H1 (cell line): ENCODE measurements around the gene RRP9. TPM values are rescaled to one million over a fixed set of nuclear protein-coding genes. Genes with fewer than 3 reads are reported as not detected.

Source experiments
- CTCF ChIA-PET: fragments of 300-600 bp; sonication (Branson Sonifier 250); formaldehyde crosslinking; loops from one replicate; lab custom pipeline; 2021; ENCODE audit not compliant: partially characterized antibody; lab: Charles Lee
- POLR2A ChIA-PET: fragments of 300-600 bp; sonication (Branson Sonifier 250); formaldehyde crosslinking; loops from one replicate; lab custom pipeline; 2021; ENCODE audit warnings: inconsistent platforms; ENCODE audit not compliant: partially characterized antibody; lab: Charles Lee
- DNase-seq, 2 experiments: peaks; one replicate each; pipeline versions ENCODE4 v3.0.0 to v3.0.0-alpha.2; 2010 to 2022; ENCODE audit warnings: low spot score in 2 of 2, low read depth in 1 of 2, mixed read lengths in 1 of 2
- FAIRE-seq: peaks from 2 replicates; lab custom pipeline; 2011; peaks lifted over from hg19 to GRCh38; lab: Jason Lieb, UNC
- H2AFZ ChIP-seq: 2 replicates; pipeline ENCODE4 v1.8.1; 2012; ENCODE audit warnings: low read length, inconsistent platforms
- H2AK5ac ChIP-seq: 2 replicates; pipeline ENCODE4 v1.6.1; 2013; ENCODE audit warnings: low read depth, low read length
- H2BK120ac ChIP-seq: replicated peaks from 2 replicates; pipeline ENCODE3; 2013; ENCODE audit warnings: low read depth, low read length, inconsistent platforms
- H2BK12ac ChIP-seq: 2 replicates; pipeline ENCODE4 v1.6.1; 2013; ENCODE audit warnings: low read depth, low read length
- H2BK15ac ChIP-seq: 2 replicates; pipeline ENCODE4 v1.6.1; 2013; ENCODE audit warnings: low read length
- H2BK20ac ChIP-seq: 2 replicates; pipeline ENCODE4 v1.6.1; 2013; ENCODE audit warnings: low read length
- H2BK5ac ChIP-seq: 2 replicates; pipeline ENCODE4 v1.6.1; 2013; ENCODE audit warnings: low read depth, low read length
- H3K14ac ChIP-seq: 2 replicates; pipeline ENCODE4 v1.6.1; 2013; ENCODE audit warnings: inconsistent platforms; ENCODE audit not compliant: insufficient read length
- H3K18ac ChIP-seq: 2 replicates; pipeline ENCODE4 v1.6.1; 2013; ENCODE audit warnings: low read length; ENCODE audit errors: extremely low read depth
- H3K23ac ChIP-seq: 2 replicates; pipeline ENCODE4 v1.6.1; 2013; ENCODE audit warnings: inconsistent platforms; ENCODE audit not compliant: insufficient read length
- H3K23me2 ChIP-seq: 2 replicates; pipeline ENCODE4 v1.6.1; 2013; ENCODE audit warnings: low read depth, low read length
- H3K27ac ChIP-seq: 2 replicates; pipeline ENCODE4 v1.6.1; 2011; ENCODE audit warnings: low read depth, low read length, inconsistent platforms
- H3K27me3 ChIP-seq, 4 experiments: replicated peaks in 1 of 4; 1 replicate in 1 of 4; 2 replicates in 3 of 4; pipeline versions ENCODE4 v1.6.1 to v1.8.1; 2011 to 2013; ENCODE audit warnings: low read length in 3 of 4, mild to moderate bottlenecking in 3 of 4, inconsistent platforms in 2 of 4, mixed read lengths in 2 of 4, moderate library complexity in 1 of 4; ENCODE audit not compliant: control insufficient read depth in 3 of 4, insufficient read depth in 3 of 4; ENCODE audit errors: extremely low read depth in 1 of 4
- H3K36me3 ChIP-seq, 4 experiments: 2 replicates each; pipeline versions ENCODE4 v1.6.1 to v1.8.1; 2011 to 2013; ENCODE audit warnings: mild to moderate bottlenecking in 4 of 4, low read length in 3 of 4, moderate library complexity in 2 of 4, control low read depth in 1 of 4, inconsistent platforms in 1 of 4; ENCODE audit not compliant: insufficient read depth in 4 of 4, control insufficient read depth in 2 of 4
- H3K4ac ChIP-seq: replicated peaks from 2 replicates; pipeline ENCODE3; 2013; ENCODE audit warnings: low read length, low read depth, mixed read lengths, inconsistent platforms; ENCODE audit not compliant: insufficient read length
- H3K4me1 ChIP-seq, 4 experiments: replicated peaks in 1 of 4; 1 replicate in 1 of 4; 2 replicates in 3 of 4; pipeline versions ENCODE4 v1.6.1 to v1.8.1; 2011 to 2013; ENCODE audit warnings: low read length in 3 of 4, inconsistent platforms in 2 of 4, mixed read lengths in 1 of 4; ENCODE audit not compliant: insufficient read depth in 4 of 4, control insufficient read depth in 3 of 4
- H3K4me2 ChIP-seq, 2 experiments: 2 replicates each; pipeline versions ENCODE4 v1.6.1 to v1.8.1; 2011 to 2013; ENCODE audit warnings: low read depth in 2 of 2, low read length in 2 of 2, control low read depth in 1 of 2, inconsistent platforms in 1 of 2, mild to moderate bottlenecking in 1 of 2; ENCODE audit not compliant: insufficient read depth in 1 of 2
- H3K4me3 ChIP-seq, 4 experiments: fragments of 200-600, 300-600 bp in 1 of 4; sonication (generic), shearing (Covaris generic), sonication (Bioruptor Twin) in 1 of 4; 2 replicates each; pipeline versions ENCODE4 v1.5.1 to v1.8.1; 2011 to 2016; ENCODE audit warnings: low read length in 4 of 4, low read depth in 3 of 4, control low read depth in 2 of 4, inconsistent platforms in 2 of 4, mild to moderate bottlenecking in 2 of 4, mixed read lengths in 1 of 4, moderate library complexity in 1 of 4; ENCODE audit not compliant: insufficient read depth in 2 of 4; ENCODE audit errors: extremely low read depth in 1 of 4
- H3K56ac ChIP-seq: replicated peaks from 2 replicates; pipeline ENCODE3; 2013; ENCODE audit warnings: low read depth, mild to moderate bottlenecking, mixed read lengths, low read length, inconsistent platforms; ENCODE audit not compliant: insufficient read length
- H3K79me1 ChIP-seq: 2 replicates; pipeline ENCODE4 v1.6.1; 2013; ENCODE audit warnings: low read depth, low read length, control low read depth
- H3K79me2 ChIP-seq, 2 experiments: 2 replicates each; pipeline versions ENCODE4 v1.6.1 to v1.8.1; 2012 to 2013; ENCODE audit warnings: low read length in 2 of 2, mild to moderate bottlenecking in 2 of 2, inconsistent platforms in 1 of 2; ENCODE audit not compliant: insufficient read depth in 2 of 2, control insufficient read depth in 1 of 2
- H3K9ac ChIP-seq, 4 experiments: replicated peaks in 1 of 4; 1 replicate in 1 of 4; 2 replicates in 3 of 4; pipeline versions ENCODE4 v1.6.1 to v1.8.1; 2011 to 2013; ENCODE audit warnings: low read depth in 3 of 4, low read length in 3 of 4, control low read depth in 2 of 4, mild to moderate bottlenecking in 2 of 4, moderate library complexity in 2 of 4, inconsistent platforms in 1 of 4; ENCODE audit errors: extremely low read depth in 1 of 4
- H3K9me3 ChIP-seq, 2 experiments: 2 replicates each; pipeline versions ENCODE4 v1.6.1 to v1.8.1; 2012 to 2013; ENCODE audit warnings: mild to moderate bottlenecking in 2 of 2, moderate library complexity in 2 of 2, control low read depth in 1 of 2, inconsistent platforms in 1 of 2, low read depth in 1 of 2, low read length in 1 of 2, mixed read lengths in 1 of 2; ENCODE audit not compliant: insufficient read depth in 2 of 2
- H4K20me1 ChIP-seq, 2 experiments: replicated peaks in 1 of 2; 2 replicates each; pipeline versions ENCODE3 to v1.8.1; 2011 to 2013; ENCODE audit warnings: inconsistent platforms in 2 of 2, low read length in 2 of 2, mild to moderate bottlenecking in 1 of 2; ENCODE audit not compliant: insufficient read depth in 2 of 2, control insufficient read depth in 1 of 2
- H4K5ac ChIP-seq: 2 replicates; pipeline ENCODE4 v1.6.1; 2013; ENCODE audit warnings: low read length, low read depth, mixed read lengths, inconsistent platforms; ENCODE audit not compliant: insufficient read length
- H4K8ac ChIP-seq: 2 replicates; pipeline ENCODE4 v1.8.0; 2013; ENCODE audit warnings: mild to moderate bottlenecking, moderate library complexity, low read length, inconsistent platforms; ENCODE audit not compliant: insufficient read depth; ENCODE audit errors: extremely low read depth
- H4K91ac ChIP-seq: replicated peaks from 2 replicates; pipeline ENCODE3; 2013; ENCODE audit warnings: low read length, mixed read lengths, inconsistent platforms; ENCODE audit not compliant: insufficient read length
- CBX5 ChIP-seq: fragments of 300-800, 300-1000 bp; sonication (generic); IDR thresholded peaks from 2 replicates; pipeline ENCODE4 v1.7.1; 2016; ENCODE audit warnings: antibody characterized with exemption, low read length, low read depth
- CREB1 ChIP-seq: IDR thresholded peaks from 2 replicates; pipeline ENCODE4 v1.6.1; 2012; ENCODE audit warnings: inconsistent platforms
- EGR1 ChIP-seq: IDR thresholded peaks from 2 replicates; pipeline ENCODE4 v1.6.1; 2011; ENCODE audit warnings: low read depth, low read length, borderline replicate concordance
- EZH2 ChIP-seq: fragments of 200-600 bp; sonication (generic); IDR thresholded peaks from 2 replicates; pipeline ENCODE4 v1.7.1; 2012; ENCODE audit warnings: low read depth, mild to moderate bottlenecking, moderate library complexity, low read length, inconsistent platforms; ENCODE audit not compliant: severe bottlenecking
- KDM1A ChIP-seq: fragments of 200-600, 300-600 bp; sonication (generic); IDR thresholded peaks from 2 replicates; pipeline ENCODE4 v1.7.1; 2016; ENCODE audit warnings: mild to moderate bottlenecking, low read length, borderline replicate concordance
- SIN3A ChIP-seq, 2 experiments: IDR thresholded peaks in 1 of 2; conservative IDR thresholded peaks in 1 of 2; 2 replicates each; pipeline ENCODE4 v1.6.1; 2011 to 2012; ENCODE audit warnings: low read length in 2 of 2, improper control_type of control experiment in 1 of 2, low read depth in 1 of 2, mild to moderate bottlenecking in 1 of 2
- YY1 ChIP-seq: IDR thresholded peaks from 2 replicates; pipeline ENCODE4 v1.6.1; 2011; ENCODE audit warnings: low read depth, mild to moderate bottlenecking, low read length
- WGBS, 2 experiments: shearing (Covaris generic) in 1 of 2; methylation state at CpG; one replicate each; pipeline versions ENCODE4 v1.1.6 to v1.1.7; 2013 to 2015; ENCODE audit warnings: low lambda C conversion rate in 2 of 2, mixed read lengths in 2 of 2, inconsistent platforms in 1 of 2, low coverage in 1 of 2, missing lambda C conversion rate in 1 of 2; ENCODE audit not compliant: insufficient replicate concordance in 2 of 2, insufficient coverage in 1 of 2, insufficient read length in 1 of 2; ENCODE audit errors: extremely low coverage in 1 of 2, missing lambda C conversion rate in 1 of 2; 5-methylcytosine and 5-hydroxymethylcytosine counted together
- polyA plus RNA-seq, 7 experiments: library from polyadenylated mRNA; depleted of rRNA in 3 of 7; stranded (reverse) in 5 of 7; unstranded in 2 of 7; fragments of >200 nt in 5 of 7; fragments of 200-250 nt in 2 of 7; gene quantifications; 1 replicate in 5 of 7; 2 replicates in 1 of 7; 4 replicates in 1 of 7; pipeline versions ENCODE4 v1.2.1 to v1.2.3, GENCODE V29; 2011 to 2013; ENCODE audit warnings: missing spikeins in 2 of 7, mixed read lengths in 2 of 7
- total RNA-seq: library from RNA; stranded (reverse); fragmentation: NEBNext Ultra II Directional; extraction: Animal tissue kit (Norgen Biotek cat#: 25700); gene quantifications from 2 replicates; pipeline ENCODE4 v1.2.1, GENCODE V29; 2021
- TF ChIP-seq, protein P1 (sequence below): IDR thresholded peaks from 2 replicates; pipeline ENCODE4 v1.6.1; 2011; ENCODE audit warnings: low read length, improper control_type of control experiment
- TF ChIP-seq, protein P2 (sequence below): IDR thresholded peaks from 2 replicates; pipeline ENCODE4 v1.6.1; 2012; ENCODE audit warnings: low read length, inconsistent platforms

The RRP9 gene
- total and polyA plus RNA-seq, 2 of the 8 experiments (the other 6 are each of a cell fraction or from before 2014, with no cell fraction given): 55.6 to 68.9 TPM

DNA sequence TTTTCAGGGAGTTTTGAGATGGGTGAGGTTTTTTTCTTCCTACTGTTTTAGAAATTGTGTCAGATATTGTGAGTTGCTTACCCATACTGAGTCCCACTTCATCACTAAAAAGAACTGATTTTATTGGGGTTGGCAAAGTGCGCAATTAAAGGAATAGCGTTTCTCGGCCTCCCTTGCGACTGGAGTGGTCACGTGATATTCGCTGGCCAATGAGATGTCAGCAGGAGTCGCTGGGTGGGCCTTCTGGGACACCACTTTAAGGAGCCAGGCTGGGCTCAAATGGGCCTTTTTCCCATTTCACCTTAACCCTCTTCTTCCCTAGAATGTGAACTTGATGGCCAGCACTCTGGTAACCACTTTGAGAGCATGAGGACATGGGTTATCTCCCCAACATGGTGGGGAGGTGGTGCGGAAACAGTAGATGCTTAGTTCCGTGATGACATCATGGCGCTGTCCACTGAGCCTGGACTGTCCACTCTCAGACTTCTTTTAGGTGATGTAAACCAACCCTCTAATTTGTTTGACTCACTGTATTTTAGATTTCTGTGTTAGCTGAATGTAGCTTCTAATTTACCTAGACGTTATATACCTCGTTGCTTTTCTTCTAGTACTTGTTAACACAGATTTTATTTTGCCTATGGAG is 53.1 kb downstream of the RRP9 start:
- Histone ChIP-seq H3K18ac (no peak overlapping the region), H3K27me3 (no peaks in the 10 kb centered on the region; a peak in 1 of 7 replicates), H4K8ac (no peak overlapping the region), H2BK20ac (no peak overlapping the region), H3K9ac (no peak overlapping the region), H4K20me1 (no peaks in the 10 kb centered on the region), H2BK12ac (no peak overlapping the region), H3K79me1 (no peaks in the 10 kb centered on the region), H3K14ac (no peak overlapping the region), H3K23me2 (no peaks in the 10 kb centered on the region), H3K4me1 (no peaks in the 10 kb centered on the region), H2AFZ (no peak overlapping the region), H3K4me3 (no peak overlapping the region), H4K91ac (no peak overlapping the region), H2BK120ac (no peak overlapping the region), H3K23ac (no peak overlapping the region), H2AK5ac (no peak overlapping the region), H3K79me2 (no peaks in the 10 kb centered on the region), H4K5ac (no peak overlapping the region), H2BK15ac (no peak overlapping the region), H3K36me3 (no peaks in the 10 kb centered on the region), H3K4me2 (no peak overlapping the region), H3K4ac (no peak overlapping the region), H3K9me3 (peaks cover 0 to 2% of the 10 kb centered on the region in 2 experiments; a peak in 1 of 4 replicates), H3K56ac (no peak overlapping the region), H3K27ac (no peak overlapping the region), H2BK5ac (no peak overlapping the region)
- DNase-seq (no peak), FAIRE-seq (no peak)
- TF ChIP-seq CREB1: no peak
- no peak for TF ChIP-seq EZH2
- TF ChIP-seq KDM1A: no peak
- TF ChIP-seq, protein P1, sequence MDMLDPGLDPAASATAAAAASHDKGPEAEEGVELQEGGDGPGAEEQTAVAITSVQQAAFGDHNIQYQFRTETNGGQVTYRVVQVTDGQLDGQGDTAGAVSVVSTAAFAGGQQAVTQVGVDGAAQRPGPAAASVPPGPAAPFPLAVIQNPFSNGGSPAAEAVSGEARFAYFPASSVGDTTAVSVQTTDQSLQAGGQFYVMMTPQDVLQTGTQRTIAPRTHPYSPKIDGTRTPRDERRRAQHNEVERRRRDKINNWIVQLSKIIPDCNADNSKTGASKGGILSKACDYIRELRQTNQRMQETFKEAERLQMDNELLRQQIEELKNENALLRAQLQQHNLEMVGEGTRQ: no peak
- no peak for TF ChIP-seq CBX5
- TF ChIP-seq EGR1: no peak
- no peak for TF ChIP-seq YY1
- no peak for TF ChIP-seq SIN3A (conservative IDR thresholded peaks at IDR 0.05 in 1 of 2, IDR thresholded peaks at IDR 0.05 in 1 of 2; ENCODE audit: low read depth in 1 of 2, low read length in 2 of 2)
- TF ChIP-seq, protein P2, sequence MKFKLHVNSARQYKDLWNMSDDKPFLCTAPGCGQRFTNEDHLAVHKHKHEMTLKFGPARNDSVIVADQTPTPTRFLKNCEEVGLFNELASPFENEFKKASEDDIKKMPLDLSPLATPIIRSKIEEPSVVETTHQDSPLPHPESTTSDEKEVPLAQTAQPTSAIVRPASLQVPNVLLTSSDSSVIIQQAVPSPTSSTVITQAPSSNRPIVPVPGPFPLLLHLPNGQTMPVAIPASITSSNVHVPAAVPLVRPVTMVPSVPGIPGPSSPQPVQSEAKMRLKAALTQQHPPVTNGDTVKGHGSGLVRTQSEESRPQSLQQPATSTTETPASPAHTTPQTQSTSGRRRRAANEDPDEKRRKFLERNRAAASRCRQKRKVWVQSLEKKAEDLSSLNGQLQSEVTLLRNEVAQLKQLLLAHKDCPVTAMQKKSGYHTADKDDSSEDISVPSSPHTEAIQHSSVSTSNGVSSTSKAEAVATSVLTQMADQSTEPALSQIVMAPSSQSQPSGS: no peak
- ChIA-PET POLR2A (no interaction called here), CTCF (interaction anchor here (0.7 kb wide), 1 partner anchor 9 kb away, joined by 3 read pairs; no protein-coding TSS in a partner anchor)
- 91% methylated on average over 12 of the region's 12 CpGs; no CpG with 5 or more reads in 1 of the 2 experiments for WGBS, 2 experiments
